IPS DF 19.7 (cell line): ENCODE measurements around the gene CRIP2.

Source experiments
- DNase-seq: peaks from one replicate; pipeline ENCODE4 v3.0.0-alpha.2; 2013; ENCODE audit warnings: low read depth, low spot score

The CRIP2 gene

GRCh38 chr14:105461903-105462302 lies 12.7 kb upstream of the CRIP2 start:
- DNase-seq = no peak

DNA sequence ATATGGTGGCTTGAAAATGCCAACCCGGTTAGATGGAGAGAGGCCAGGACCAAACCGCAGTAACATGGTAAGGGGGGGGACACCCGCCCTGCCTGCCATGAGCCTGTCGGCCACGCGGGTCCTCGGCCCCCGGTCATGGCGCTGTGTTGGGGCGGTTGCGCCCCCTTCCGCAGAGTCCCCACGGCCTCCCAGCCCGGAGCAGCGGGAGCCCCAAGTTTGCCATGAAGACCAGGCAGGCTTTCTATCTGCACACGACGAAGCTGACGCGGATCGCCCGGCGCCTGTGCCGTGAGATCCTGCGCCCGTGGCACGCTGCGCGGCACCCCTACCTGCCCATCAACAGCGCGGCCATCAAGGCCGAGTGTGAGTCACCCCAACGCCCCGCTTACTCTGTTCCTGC lies 10.1 kb upstream of the CRIP2 start:
- DNase-seq = no peak

DNA sequence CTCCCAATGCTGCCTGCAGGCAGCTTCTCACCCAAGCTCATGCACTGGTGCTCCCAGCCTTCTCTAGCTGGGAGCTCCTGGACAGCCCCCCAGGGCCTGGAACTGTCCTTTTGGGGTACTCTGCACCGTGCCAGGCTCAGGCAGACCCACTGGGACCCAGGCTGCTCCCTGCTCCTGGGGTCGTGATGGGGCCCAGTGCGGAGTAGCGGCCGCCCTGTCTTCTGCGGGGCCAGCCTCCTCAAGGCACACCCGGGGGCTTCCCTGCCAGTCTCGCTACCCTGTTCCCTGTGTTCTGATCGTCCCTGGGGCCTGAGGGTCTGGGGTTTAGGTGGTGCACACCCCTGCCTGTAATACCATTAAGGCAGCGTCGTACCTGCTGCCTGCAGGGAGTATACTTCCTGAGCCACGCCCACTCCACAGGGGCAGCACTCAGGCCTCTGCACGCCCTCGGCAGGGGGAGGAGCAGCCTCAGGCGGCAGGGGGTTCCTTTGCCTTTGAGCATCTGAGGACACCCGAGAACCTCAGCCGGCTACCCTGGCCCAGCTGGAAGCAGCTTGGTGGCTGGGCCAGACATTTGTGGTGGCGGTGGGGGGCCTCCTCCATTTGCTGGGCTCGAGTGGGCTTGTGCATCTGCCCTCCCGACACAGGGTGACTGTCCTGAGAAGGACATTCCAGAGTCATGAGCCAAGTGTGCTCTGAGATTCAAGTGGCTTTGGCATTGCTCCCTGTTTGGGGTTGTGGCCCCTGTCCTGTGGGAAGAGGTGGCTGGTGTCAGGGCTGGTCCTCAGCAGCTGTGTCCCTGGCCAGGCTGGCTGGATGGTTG lies 9.2 kb upstream of the CRIP2 start:
- DNase-seq = no peak

DNA sequence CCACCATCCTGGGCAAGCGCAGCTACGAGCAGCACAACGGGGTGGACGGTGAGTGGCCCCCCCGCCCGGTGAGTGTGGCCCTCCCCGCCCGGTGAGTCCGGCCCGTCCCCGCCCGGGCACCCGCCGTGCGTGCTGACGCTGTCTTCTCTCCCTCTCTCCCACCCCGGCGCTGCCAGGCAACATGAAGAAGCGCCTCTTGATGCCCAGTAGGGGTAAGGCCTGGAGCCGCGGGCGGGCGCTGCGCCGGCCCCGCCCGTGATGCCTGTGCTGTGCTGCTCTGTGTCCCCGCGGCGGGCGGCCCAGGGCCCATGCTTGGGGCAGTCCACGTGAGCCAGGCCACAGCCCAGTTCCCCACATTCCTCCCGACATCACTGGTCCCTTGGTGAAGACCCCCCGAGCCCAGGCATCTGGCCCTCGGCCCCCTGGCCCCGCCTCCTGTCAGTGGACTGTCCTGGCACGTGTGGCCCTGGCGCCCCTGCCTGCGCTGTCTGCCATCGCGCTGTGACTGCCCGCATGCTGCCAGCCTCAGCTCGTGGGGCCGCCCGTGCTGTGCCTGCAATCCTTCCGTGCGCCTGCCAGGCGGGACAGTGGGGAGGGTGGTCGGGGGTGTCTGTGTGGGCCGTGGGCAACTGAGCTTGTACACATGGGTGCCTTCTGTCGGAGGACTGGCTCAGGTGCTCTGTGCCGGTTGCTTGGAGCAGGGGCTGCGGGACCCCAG lies 7.9 kb upstream of the CRIP2 start:
- no peak for DNase-seq

- DNase-seq = no peak
Measured at GRCh38 chr14:105467249-105467941, 7.2 kb upstream of the CRIP2 start.

DNA sequence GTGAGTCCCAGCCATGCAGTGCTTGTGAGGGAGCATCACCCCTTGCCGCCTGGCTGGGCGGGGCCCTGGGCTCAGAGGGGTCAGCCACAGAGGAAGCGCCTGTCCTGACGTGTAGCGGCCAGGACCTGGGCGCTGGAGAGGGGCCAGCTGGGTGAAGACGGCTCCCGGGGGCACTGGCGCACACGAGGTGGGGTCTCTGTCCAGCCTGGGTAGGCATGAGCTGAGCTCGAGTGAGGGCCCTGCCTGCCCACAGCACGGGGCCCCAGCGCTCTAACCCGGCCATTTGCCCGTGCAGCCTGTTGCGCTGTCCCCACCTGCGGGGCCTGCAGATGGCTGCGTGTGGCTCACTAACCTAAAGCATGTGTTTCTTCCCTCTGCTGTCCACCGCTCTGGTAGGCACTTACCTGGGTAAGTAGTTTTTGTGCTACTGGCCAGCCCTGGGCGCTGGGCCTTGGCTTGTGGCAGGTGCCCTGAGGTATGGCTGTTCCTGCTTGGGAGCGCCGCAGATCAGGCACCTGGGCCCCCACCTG lies 6.6 kb upstream of the CRIP2 start:
- no peak for DNase-seq

GRCh38 chr14:105468621-105469241 lies 5.9 kb upstream of the CRIP2 start:
- DNase-seq = no peak

GRCh38 chr14:105469456-105470349 lies 4.9 kb upstream of the CRIP2 start:
- no peak for DNase-seq

GRCh38 chr14:105470350-105471296 lies 4.0 kb upstream of the CRIP2 start:
- no peak for DNase-seq

- no peak for DNase-seq
Measured at GRCh38 chr14:105471297-105471821, 3.3 kb upstream of the CRIP2 start.

DNA sequence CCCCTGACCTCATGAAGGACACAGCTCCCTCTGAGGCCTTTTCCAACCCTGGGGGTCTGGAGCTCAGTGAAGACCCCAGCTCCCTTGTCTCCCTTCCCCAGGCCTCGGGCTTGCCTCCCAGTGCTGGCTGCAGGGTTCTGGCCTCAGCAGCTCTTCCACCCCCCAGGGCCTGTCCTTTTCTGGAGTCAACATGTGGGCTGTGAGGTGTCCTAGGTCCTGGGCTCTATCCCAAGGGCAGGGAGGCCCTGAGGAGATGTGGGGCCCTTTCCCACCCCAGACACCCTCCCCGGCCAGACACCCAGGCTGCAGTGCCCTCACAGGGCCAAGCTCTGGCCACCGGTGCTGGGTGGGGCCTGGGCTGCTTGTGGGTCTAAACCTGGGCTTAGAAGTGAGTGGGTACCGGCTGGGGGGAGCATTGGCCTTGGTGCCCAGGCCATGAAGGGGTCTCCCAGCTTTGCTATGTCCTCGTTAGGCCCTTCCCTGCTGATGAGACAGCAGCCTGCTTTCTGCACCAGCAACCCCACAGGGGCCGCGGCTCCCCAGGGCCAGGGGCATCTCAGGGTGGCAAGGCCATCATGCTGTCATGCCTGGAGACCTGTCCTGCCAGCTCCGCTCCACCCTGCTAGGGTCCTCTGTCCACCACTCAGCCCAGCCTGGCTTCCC lies 2.7 kb upstream of the CRIP2 start:
- no peak for DNase-seq

- DNase-seq = no peak
Measured at GRCh38 chr14:105472486-105472991, 2.1 kb upstream of the CRIP2 start.

GRCh38 chr14:105473033-105473676 lies 1.5 kb upstream of the CRIP2 start:
- DNase-seq = no peak

DNA sequence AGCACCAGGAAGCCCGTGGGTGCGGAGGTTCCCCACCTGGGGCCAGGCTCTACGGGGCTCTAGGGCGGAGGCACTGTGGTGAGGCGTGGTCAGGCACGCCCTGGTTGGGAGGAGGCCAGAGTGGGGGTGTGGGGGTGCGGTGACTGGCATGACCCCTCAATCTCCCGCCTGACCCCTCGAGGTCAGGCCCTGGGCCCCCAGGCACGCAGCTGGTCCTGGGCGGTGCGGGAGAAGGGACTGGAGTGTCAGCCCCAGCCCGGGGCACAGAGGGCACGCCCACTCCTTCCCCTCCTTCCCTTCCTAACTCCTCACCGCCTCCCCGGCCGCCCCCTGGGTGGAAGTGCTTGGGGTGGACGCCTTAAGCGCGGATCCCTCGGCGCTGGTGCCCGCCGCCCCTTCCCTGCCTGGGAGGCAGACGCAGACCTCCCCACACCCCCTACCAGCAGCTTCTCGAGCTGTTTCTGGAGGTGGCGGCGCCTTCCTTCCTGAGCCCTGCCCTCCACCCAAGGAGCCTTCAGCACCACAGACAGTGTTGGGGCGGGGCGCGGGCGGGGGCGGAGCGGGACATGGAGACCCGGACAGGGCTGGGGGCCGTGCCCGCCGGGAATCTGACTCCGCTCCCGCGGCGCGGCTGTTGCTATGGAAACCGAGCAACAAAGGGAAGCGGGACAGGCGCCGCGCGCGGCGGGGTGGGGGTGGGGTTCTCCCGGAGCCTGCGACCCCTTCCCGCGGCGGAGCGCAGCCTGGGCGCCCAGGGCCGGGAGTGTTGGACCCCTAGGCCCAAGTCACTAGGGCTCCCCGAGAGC lies 741 bp upstream of the CRIP2 start:
- DNase-seq = no peak

DNA sequence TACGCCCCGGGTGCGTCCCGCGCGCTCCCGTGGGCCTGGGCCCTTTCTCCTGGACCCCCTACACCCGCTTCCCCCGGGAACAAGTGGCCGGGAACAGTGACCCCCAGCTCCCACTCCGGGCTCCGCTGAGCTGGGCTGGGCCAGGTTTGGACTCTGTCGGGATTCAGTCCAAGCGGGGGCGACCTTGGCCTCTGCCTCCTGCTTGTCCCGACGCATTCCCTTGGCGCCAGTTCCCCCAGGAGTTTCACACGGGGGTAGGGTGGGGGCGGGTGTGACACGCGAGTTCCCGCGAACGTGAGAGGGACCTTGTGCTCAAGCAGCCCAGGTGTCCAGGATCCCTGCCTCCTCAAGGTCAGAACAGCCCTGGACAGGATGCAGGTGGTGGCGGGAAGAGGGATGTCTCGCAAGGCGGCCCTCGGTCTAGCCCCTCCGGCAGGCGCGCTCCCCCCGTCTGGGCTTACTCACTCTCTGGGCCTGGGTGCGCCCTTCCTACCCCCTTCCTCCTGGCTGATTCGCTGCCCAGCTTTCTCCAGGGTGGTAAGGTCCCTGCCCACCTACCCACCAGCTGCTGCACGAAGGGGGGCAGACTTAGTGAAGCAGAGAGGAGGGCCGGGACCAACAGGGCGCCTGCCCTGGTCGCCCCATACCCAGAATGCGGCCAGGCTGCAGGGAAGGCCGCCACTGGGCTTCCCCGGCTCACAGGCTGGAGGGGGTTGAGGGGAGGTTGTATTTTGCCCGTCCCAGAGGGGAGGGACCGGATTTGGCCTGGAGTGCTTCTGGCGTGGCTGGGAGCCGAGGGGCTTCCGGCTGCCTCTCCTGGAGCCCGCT lies 862 bp downstream of the CRIP2 start:
- no peak for DNase-seq

GRCh38 chr14:105476097-105476830 lies 1.6 kb downstream of the CRIP2 start:
- DNase-seq = no peak
